ENCODE measurements around the gene SLITRK3. TPM values are rescaled to one million over a fixed set of nuclear protein-coding genes. Genes with fewer than 3 reads are reported as not detected.

SLITRK3 gene
- total and polyA plus RNA-seq, 2 experiments from 2014 or later, result 1.3 to 2.2 TPM

GRCh38 chr3:165195241-165195639, 944 bp downstream of the SLITRK3 start:
- TF ChIP-seq EZH2 (IDR thresholded peaks at IDR 0.05; ENCODE audit: borderline replicate concordance) (no peak), EZH2phosphoT487 (IDR thresholded peaks at IDR 0.05; ENCODE audit: low read depth, severe bottlenecking, unreplicated experiment) (no peak)
- TF ChIP-seq, protein P1, sequence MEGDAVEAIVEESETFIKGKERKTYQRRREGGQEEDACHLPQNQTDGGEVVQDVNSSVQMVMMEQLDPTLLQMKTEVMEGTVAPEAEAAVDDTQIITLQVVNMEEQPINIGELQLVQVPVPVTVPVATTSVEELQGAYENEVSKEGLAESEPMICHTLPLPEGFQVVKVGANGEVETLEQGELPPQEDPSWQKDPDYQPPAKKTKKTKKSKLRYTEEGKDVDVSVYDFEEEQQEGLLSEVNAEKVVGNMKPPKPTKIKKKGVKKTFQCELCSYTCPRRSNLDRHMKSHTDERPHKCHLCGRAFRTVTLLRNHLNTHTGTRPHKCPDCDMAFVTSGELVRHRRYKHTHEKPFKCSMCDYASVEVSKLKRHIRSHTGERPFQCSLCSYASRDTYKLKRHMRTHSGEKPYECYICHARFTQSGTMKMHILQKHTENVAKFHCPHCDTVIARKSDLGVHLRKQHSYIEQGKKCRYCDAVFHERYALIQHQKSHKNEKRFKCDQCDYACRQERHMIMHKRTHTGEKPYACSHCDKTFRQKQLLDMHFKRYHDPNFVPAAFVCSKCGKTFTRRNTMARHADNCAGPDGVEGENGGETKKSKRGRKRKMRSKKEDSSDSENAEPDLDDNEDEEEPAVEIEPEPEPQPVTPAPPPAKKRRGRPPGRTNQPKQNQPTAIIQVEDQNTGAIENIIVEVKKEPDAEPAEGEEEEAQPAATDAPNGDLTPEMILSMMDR (IDR thresholded peaks at IDR 0.05; ENCODE audit: poor library complexity), result no peak
- no peaks in the 10 kb centered on the region for H4K20me1 ChIP-seq (ENCODE audit: insufficient read depth, poor library complexity, severe bottlenecking)
- no peaks in the 10 kb centered on the region for H3K36me3 ChIP-seq (replicated peaks; ENCODE audit: insufficient read depth, low read depth)
- H3K4me2 ChIP-seq, result peak overlapping the region; percentile 98
- peak overlapping the region; percentile 62 for H3K4me3 ChIP-seq
- DNase-seq (ENCODE audit: low spot score), result no peak
- no peaks in the 10 kb centered on the region for H3K9me2 ChIP-seq (replicated peaks; ENCODE audit: insufficient read depth)
- peaks cover 78% of the 10 kb centered on the region for H3K27me3 ChIP-seq
- H3K9me3 ChIP-seq (ENCODE audit: low read depth), result no peaks in the 10 kb centered on the region
- peak overlapping the region; percentile 87 for H2AFZ ChIP-seq
- H3K4me1 ChIP-seq (ENCODE audit: insufficient read depth), result peaks cover 6% of the 10 kb centered on the region
- H3K79me2 ChIP-seq, result no peaks in the 10 kb centered on the region
- WGBS (ENCODE audit: low lambda C conversion rate, missing lambda C conversion rate), result 6% methylated on average over 18 of the region's 18 CpGs
- no peak overlapping the region for H3K27ac ChIP-seq

DNA sequence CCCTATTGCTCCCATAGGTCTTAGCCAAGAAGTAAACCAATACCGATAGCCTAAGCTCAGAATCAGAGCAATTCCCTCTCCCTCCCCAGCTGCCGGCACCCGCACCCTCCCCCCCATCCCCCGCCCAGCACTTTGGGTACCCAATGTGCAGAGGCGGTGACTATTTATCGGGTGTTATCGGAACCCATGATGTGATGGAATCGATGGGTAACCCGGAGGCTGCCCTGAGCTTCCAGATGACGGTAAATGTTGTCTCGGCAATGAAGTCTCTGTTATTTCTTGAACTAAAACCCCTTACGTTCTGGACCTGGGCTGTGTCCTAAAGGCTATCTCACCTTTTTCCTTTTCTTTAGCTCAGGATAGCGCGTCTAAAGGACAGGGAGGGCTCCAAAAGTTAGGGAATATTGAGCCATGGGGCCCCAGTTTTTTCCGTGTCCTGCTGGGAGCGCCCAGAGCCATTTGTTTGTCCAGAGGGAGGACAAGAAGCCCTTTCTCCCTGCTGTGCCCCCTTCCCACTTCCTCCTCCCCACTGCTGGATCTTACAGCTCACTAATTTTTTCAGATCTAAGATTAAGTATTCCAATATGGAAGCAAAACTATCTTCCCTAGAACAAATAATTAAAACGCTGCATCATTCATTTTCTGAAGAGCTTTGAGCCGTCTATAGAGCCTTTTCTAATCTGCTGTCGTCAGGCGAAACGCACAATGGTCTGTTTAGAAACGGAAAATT, 1.5 kb downstream of the SLITRK3 start:
- H3K9me2 ChIP-seq (replicated peaks; ENCODE audit: insufficient read depth), result no peaks in the 10 kb centered on the region
- peaks cover 79% of the 10 kb centered on the region for H3K27me3 ChIP-seq
- H3K27ac ChIP-seq, result no peak overlapping the region
- 2% methylated on average over 22 of the region's 22 CpGs for WGBS (ENCODE audit: low lambda C conversion rate, missing lambda C conversion rate)
- TF ChIP-seq EZH2 (IDR thresholded peaks at IDR 0.05; ENCODE audit: borderline replicate concordance) (no peak), EZH2phosphoT487 (IDR thresholded peaks at IDR 0.05; ENCODE audit: low read depth, severe bottlenecking, unreplicated experiment) (no peak)
- TF ChIP-seq, protein P1 (IDR thresholded peaks at IDR 0.05; ENCODE audit: poor library complexity), result no peak
- no peaks in the 10 kb centered on the region for H3K9me3 ChIP-seq (ENCODE audit: low read depth)
- no peak for DNase-seq (ENCODE audit: low spot score)
- H3K4me2 ChIP-seq, result peak overlapping the region; percentile 98
- H3K4me3 ChIP-seq, result peak overlapping the region; percentile 62
- H3K36me3 ChIP-seq (replicated peaks; ENCODE audit: insufficient read depth, low read depth), result no peaks in the 10 kb centered on the region
- H3K4me1 ChIP-seq (ENCODE audit: insufficient read depth), result peaks cover 6% of the 10 kb centered on the region
- no peaks in the 10 kb centered on the region for H3K79me2 ChIP-seq
- peak overlapping the region; percentile 2 for H2AFZ ChIP-seq
- H4K20me1 ChIP-seq (ENCODE audit: insufficient read depth, poor library complexity, severe bottlenecking), result no peaks in the 10 kb centered on the region

- Histone ChIP-seq H3K4me3 (peak overlapping the region; percentile 0), H2AFZ (peak overlapping the region; percentile 30), H3K9me2 (replicated peaks; ENCODE audit: insufficient read depth) (no peaks in the 10 kb centered on the region), H3K36me3 (replicated peaks; ENCODE audit: insufficient read depth, low read depth) (no peaks in the 10 kb centered on the region), H4K20me1 (ENCODE audit: insufficient read depth, poor library complexity, severe bottlenecking) (no peaks in the 10 kb centered on the region), H3K27ac (no peak overlapping the region), H3K9me3 (ENCODE audit: low read depth) (no peaks in the 10 kb centered on the region), H3K79me2 (no peaks in the 10 kb centered on the region), H3K4me1 (ENCODE audit: insufficient read depth) (peaks cover 6% of the 10 kb centered on the region), H3K27me3 (peaks cover 75% of the 10 kb centered on the region), H3K4me2 (peak overlapping the region; percentile 98)
- no peak for DNase-seq (ENCODE audit: low spot score)
- 4% methylated on average over 18 of the region's 18 CpGs for WGBS (ENCODE audit: low lambda C conversion rate, missing lambda C conversion rate)
- TF ChIP-seq EZH2phosphoT487 (IDR thresholded peaks at IDR 0.05; ENCODE audit: low read depth, severe bottlenecking, unreplicated experiment) (no peak), EZH2 (IDR thresholded peaks at IDR 0.05; ENCODE audit: borderline replicate concordance) (peak; percentile 62)
- TF ChIP-seq, protein P1 (IDR thresholded peaks at IDR 0.05; ENCODE audit: poor library complexity), result no peak
Measured at GRCh38 chr3:165193366-165194254, 2.6 kb downstream of the SLITRK3 start.

All from hepatocyte (in vitro differentiated cells).